ENCODE measurements around the gene TEX261. TPM values are rescaled to one million over a fixed set of nuclear protein-coding genes. Genes with fewer than 3 reads are reported as not detected.
"Not testable (repeated sequence)": the region's sequence is repeated elsewhere in the genome, so short reads cannot be mapped to it uniquely, and the experiment has no call there.

TEX261 gene
- polyA plus RNA-seq, 1 of the 3 experiments (the other 2 are of a cell fraction), result 44.3 TPM

- no peaks in the 10 kb centered on the region for H3K9me2 ChIP-seq
- no peaks in the 10 kb centered on the region for H3F3A ChIP-seq (replicated peaks; ENCODE audit: insufficient read depth)
- H3K9ac ChIP-seq, result no peak overlapping the region
- CTCF ChIA-PET, result no interaction called here
- no peak overlapping the region for H3K4me2 ChIP-seq
- peaks cover 23% of the 10 kb centered on the region; the same call in 1 of the 2 replicates for H3K27me3 ChIP-seq (ENCODE audit: insufficient read depth)
- no peaks in the 10 kb centered on the region for H3K36me3 ChIP-seq (replicated peaks in 1 of 2; ENCODE audit: control insufficient read depth in 1 of 2, insufficient read depth in 2 of 2, low read length in 1 of 2)
- no peaks in the 10 kb centered on the region for H3K4me1 ChIP-seq (ENCODE audit: control insufficient read depth in 1 of 2, insufficient read depth in 2 of 2, low read depth in 1 of 2, low read length in 1 of 2)
- TF ChIP-seq POLR2AphosphoS5 (IDR thresholded peaks at IDR 0.05; ENCODE audit: low read depth, low read length), result no peak
- TF ChIP-seq ELF1 (IDR thresholded peaks at IDR 0.05), result no peak
- no peak for TF ChIP-seq PBX3 (IDR thresholded peaks at IDR 0.05)
- TF ChIP-seq RXRA (IDR thresholded peaks at IDR 0.05; ENCODE audit: borderline replicate concordance, low read depth), result no peak
- no peak for TF ChIP-seq USF1 (IDR thresholded peaks at IDR 0.05; ENCODE audit: borderline replicate concordance, low read depth)
- no peak for TF ChIP-seq GATA2 (CRISPR knock-in tag; IDR thresholded peaks at IDR 0.05)
- TF ChIP-seq FOSL2 (IDR thresholded peaks at IDR 0.05; ENCODE audit: borderline replicate concordance, low read depth), result no peak
- TF ChIP-seq TCF12 (IDR thresholded peaks at IDR 0.05), result no peak
- TF ChIP-seq SIN3A (IDR thresholded peaks at IDR 0.05; ENCODE audit: borderline replicate concordance, low read depth, low read length), result no peak
- TF ChIP-seq GABPA (IDR thresholded peaks at IDR 0.05; ENCODE audit: low read depth), result no peak
- no peak for TF ChIP-seq IRF3 (IDR thresholded peaks at IDR 0.05; ENCODE audit: low read depth, low read length)
- no peak for TF ChIP-seq RFX5 (IDR thresholded peaks at IDR 0.05; ENCODE audit: low read length)
- TF ChIP-seq MEF2A (IDR thresholded peaks at IDR 0.05; ENCODE audit: borderline replicate concordance, low read depth), result no peak
- no peak for TF ChIP-seq ZBTB33 (IDR thresholded peaks at IDR 0.05; ENCODE audit: borderline replicate concordance, low read depth)
- no peak for TF ChIP-seq CTCF (IDR thresholded peaks at IDR 0.05)
- TF ChIP-seq YY1 (IDR thresholded peaks at IDR 0.05; ENCODE audit: low read depth), result no peak
- no peak for TF ChIP-seq RAD21 (IDR thresholded peaks at IDR 0.05; ENCODE audit: low read length)
- no peak for TF ChIP-seq MXI1 (IDR thresholded peaks at IDR 0.05; ENCODE audit: low read depth, low read length)
- TF ChIP-seq JUND (IDR thresholded peaks at IDR 0.05), result no peak
- no peak for TF ChIP-seq NFIC (IDR thresholded peaks at IDR 0.05; ENCODE audit: borderline replicate concordance)
- no peak overlapping the region for H3K27ac ChIP-seq (ENCODE audit: low read depth in 2 of 2, low read length in 1 of 2)
- no peaks in the 10 kb centered on the region for H4K20me1 ChIP-seq (ENCODE audit: insufficient read depth)
- H2AFZ ChIP-seq (ENCODE audit: low read depth), result no peak overlapping the region
- POLR2A ChIA-PET, result no interaction called here
- H3K4me3 ChIP-seq (ENCODE audit: low read depth in 2 of 2, low read length in 1 of 2), result no peak overlapping the region
- no peaks in the 10 kb centered on the region for H3K9me3 ChIP-seq
- no peak for DNase-seq
- H3K79me2 ChIP-seq (ENCODE audit: insufficient read depth), result no peaks in the 10 kb centered on the region
- 57% methylated on average over 8 of the region's 8 CpGs for WGBS (ENCODE audit: low lambda C conversion rate)
Measured at GRCh38 chr2:71018625-71019024, 24.0 kb upstream of the TEX261 start.

GRCh38 chr2:71011786-71012185 lies 17.1 kb upstream of the TEX261 start:
- H3K9me2 ChIP-seq; DNase-seq; POLR2A ChIA-PET; H4K20me1 ChIP-seq (ENCODE audit: insufficient read depth); H3K79me2 ChIP-seq (ENCODE audit: insufficient read depth); H3F3A ChIP-seq (replicated peaks; ENCODE audit: insufficient read depth); H3K36me3 ChIP-seq (replicated peaks in 1 of 2; ENCODE audit: control insufficient read depth in 1 of 2, insufficient read depth in 2 of 2, low read length in 1 of 2); H3K4me1 ChIP-seq (ENCODE audit: control insufficient read depth in 1 of 2, insufficient read depth in 2 of 2, low read depth in 1 of 2, low read length in 1 of 2); H3K9ac ChIP-seq; H3K27ac ChIP-seq (ENCODE audit: low read depth in 2 of 2, low read length in 1 of 2); H2AFZ ChIP-seq (ENCODE audit: low read depth); H3K4me3 ChIP-seq (ENCODE audit: low read depth in 2 of 2, low read length in 1 of 2); H3K9me3 ChIP-seq; H3K4me2 ChIP-seq: not testable (repeated sequence)
- 0% methylated on average over 5 of the region's 6 CpGs for WGBS (ENCODE audit: low lambda C conversion rate)
- peaks cover 21% of the 10 kb centered on the region; the same call in 1 of the 2 replicates for H3K27me3 ChIP-seq (ENCODE audit: insufficient read depth)
- CTCF ChIA-PET, result interaction anchor here (1.2 kb wide), 1 partner anchor 10 kb away, joined by 3 read pairs; no protein-coding TSS in a partner anchor
